C4-2B (cell line): ENCODE results near the gene CSMD2.

ENCODE experiments used
- ZFX ChIP-seq: fragments of 450-650 bp; IDR thresholded peaks from 2 replicates; pipeline ENCODE4 v1.6.1; 2017
- TF ChIP-seq, protein P1 (sequence below): fragments of 450-650 bp; conservative IDR thresholded peaks from 2 replicates; pipeline ENCODE4 v1.5.1; 2017; ENCODE audit warnings: mild to moderate bottlenecking

DNA sequence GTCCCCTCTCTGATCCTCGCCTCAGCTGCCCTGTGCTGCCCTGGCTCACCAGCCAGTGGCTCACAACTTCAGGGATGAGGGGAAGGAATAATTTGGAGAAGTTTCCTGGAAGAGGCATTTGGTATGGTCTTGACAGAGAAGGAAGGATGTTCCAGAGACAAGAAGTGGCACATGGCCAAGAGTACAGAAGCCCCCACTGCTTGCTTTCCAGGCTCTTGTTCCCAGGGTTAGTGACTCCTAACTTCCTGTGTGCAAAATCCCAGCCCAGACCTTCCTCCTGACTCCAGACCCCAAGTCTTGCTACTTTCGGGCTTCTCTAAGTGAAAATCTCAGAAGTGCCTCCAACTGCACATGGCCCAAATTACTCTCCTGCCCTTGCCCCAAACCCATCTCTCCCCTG, 215.5 kb downstream of the CSMD2 start:
- TF ChIP-seq, protein P1, sequence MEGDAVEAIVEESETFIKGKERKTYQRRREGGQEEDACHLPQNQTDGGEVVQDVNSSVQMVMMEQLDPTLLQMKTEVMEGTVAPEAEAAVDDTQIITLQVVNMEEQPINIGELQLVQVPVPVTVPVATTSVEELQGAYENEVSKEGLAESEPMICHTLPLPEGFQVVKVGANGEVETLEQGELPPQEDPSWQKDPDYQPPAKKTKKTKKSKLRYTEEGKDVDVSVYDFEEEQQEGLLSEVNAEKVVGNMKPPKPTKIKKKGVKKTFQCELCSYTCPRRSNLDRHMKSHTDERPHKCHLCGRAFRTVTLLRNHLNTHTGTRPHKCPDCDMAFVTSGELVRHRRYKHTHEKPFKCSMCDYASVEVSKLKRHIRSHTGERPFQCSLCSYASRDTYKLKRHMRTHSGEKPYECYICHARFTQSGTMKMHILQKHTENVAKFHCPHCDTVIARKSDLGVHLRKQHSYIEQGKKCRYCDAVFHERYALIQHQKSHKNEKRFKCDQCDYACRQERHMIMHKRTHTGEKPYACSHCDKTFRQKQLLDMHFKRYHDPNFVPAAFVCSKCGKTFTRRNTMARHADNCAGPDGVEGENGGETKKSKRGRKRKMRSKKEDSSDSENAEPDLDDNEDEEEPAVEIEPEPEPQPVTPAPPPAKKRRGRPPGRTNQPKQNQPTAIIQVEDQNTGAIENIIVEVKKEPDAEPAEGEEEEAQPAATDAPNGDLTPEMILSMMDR, result no peak
- TF ChIP-seq ZFX, result no peak
